Smooth muscle cell (in vitro differentiated cells): ENCODE data around the gene CNOT1. TPM values are rescaled to one million over a fixed set of nuclear protein-coding genes. Genes with fewer than 3 reads are reported as not detected.

Source experiments
- DNase-seq: peaks from one replicate; lab custom pipeline; 2025; ENCODE audit not compliant: unreplicated experiment; lab: John Stamatoyannopoulos, UW
- H2AFZ ChIP-seq: fragments of 200-600 bp; sonication (generic); 2 replicates; pipeline ENCODE4 v1.6.0; 2016; ENCODE audit warnings: antibody characterized with exemption, low read depth, mild to moderate bottlenecking
- H3F3A ChIP-seq: fragments of 200-600 bp; sonication (generic); 2 replicates; pipeline ENCODE4 v1.6.0; 2017; ENCODE audit warnings: antibody characterized with exemption, low read depth
- H3K27ac ChIP-seq: fragments of 200-600 bp; sonication (generic); 2 replicates; pipeline ENCODE4 v1.5.1; 2016; ENCODE audit warnings: low read depth, mild to moderate bottlenecking
- H3K27me3 ChIP-seq: fragments of 200-600 bp; sonication (generic); 2 replicates; pipeline ENCODE4 v1.6.1; 2016; ENCODE audit warnings: low read depth, mild to moderate bottlenecking
- H3K36me3 ChIP-seq: fragments of 200-600 bp; sonication (generic); 2 replicates; pipeline ENCODE4 v1.5.1; 2016; ENCODE audit warnings: low read depth
- H3K4me1 ChIP-seq: fragments of 200-600 bp; sonication (generic); 2 replicates; pipeline ENCODE4 v1.5.1; 2016; ENCODE audit warnings: low read depth
- H3K4me2 ChIP-seq: fragments of 200-600 bp; sonication (generic); 2 replicates; pipeline ENCODE4 v1.6.0; 2016; ENCODE audit warnings: mild to moderate bottlenecking
- H3K4me3 ChIP-seq: fragments of 200-600 bp; sonication (generic); 2 replicates; pipeline ENCODE4 v1.5.1; 2016; ENCODE audit warnings: mild to moderate bottlenecking
- H3K79me2 ChIP-seq: fragments of 200-600 bp; sonication (generic); 2 replicates; pipeline ENCODE4 v1.6.0; 2016; ENCODE audit warnings: low read depth, mild to moderate bottlenecking
- H3K9ac ChIP-seq: fragments of 200-600 bp; sonication (generic); 2 replicates; pipeline ENCODE4 v1.6.0; 2016; ENCODE audit warnings: low read depth
- H3K9me3 ChIP-seq: fragments of 200-600 bp; sonication (generic); replicated peaks from 2 replicates; pipeline ENCODE4 v1.5.1; 2016; ENCODE audit warnings: low read depth
- H4K20me1 ChIP-seq: fragments of 200-600 bp; sonication (generic); 2 replicates; pipeline ENCODE4 v1.6.0; 2016; ENCODE audit warnings: low read depth
- WGBS: methylation state at CpG from one replicate; pipeline ENCODE4 v1.1.7; 2016; ENCODE audit warnings: low lambda C conversion rate; 5-methylcytosine and 5-hydroxymethylcytosine counted together
- polyA plus RNA-seq: library from polyadenylated mRNA; unstranded; fragments of >200 nt; fragmentation: Nextera tagmentation; extraction: Ambion mirVana; gene quantifications from 2 replicates; pipeline ENCODE4 v1.2.1, GENCODE V29; 2016
- total RNA-seq: library from RNA; depleted of rRNA; stranded (reverse); fragments of >200 nt; gene quantifications from 2 replicates; pipeline ENCODE4 v1.2.3, GENCODE V29; 2014
- TF ChIP-seq, protein P1 (sequence below): fragments of 200-600 bp; sonication (generic); IDR thresholded peaks from 2 replicates; pipeline ENCODE4 v1.5.1; 2017; ENCODE audit warnings: borderline replicate concordance, mild to moderate bottlenecking, antibody characterized with exemption; ENCODE audit not compliant: insufficient read depth, poor library complexity, severe bottlenecking

The CNOT1 gene
- total and polyA plus RNA-seq, 2 experiments from 2014 or later = 42.6 to 88.4 TPM

DNA sequence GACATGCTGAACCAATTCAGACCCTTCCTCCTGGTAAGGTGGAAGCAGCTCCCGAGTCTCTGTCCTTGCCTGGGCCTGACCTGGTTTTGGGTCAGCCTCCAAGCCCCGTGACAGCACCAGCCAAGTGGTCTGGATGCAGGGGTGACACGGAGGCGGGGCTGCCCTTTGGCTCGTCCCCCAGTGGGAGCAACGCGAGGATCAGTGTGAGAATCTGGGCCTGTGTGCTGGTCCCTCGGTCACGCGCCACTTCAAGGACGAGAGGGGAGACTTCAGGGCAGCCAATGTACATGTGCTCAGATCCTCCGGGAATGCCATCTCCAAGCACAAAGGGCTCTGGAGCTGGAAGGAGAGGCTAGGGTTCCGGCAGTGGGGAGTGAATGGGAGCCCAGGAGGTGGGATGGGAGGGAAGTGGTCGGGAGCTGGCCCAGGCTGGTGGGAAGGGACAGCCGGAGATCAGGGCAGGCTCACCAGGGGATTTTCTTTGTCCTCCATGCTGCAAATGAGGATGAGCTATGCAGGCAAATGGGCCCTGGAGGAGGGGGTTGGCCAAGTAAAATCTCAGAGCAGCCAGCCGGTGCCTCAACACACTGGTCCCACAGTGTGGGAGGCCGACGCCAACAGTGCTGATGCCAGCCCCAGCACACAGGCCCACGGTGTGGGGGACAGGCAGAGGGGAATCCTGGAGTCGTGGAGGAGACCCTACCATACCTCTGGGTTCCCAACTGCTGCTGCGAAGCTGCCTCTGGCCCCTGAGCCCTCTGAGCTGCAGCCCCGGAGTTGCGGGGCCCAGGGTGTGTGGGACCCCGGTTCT lies 133.9 kb downstream of the CNOT1 start:
- H2AFZ ChIP-seq = no peak overlapping the region
- H3K36me3 ChIP-seq = no peaks in the 10 kb centered on the region
- TF ChIP-seq, protein P1, sequence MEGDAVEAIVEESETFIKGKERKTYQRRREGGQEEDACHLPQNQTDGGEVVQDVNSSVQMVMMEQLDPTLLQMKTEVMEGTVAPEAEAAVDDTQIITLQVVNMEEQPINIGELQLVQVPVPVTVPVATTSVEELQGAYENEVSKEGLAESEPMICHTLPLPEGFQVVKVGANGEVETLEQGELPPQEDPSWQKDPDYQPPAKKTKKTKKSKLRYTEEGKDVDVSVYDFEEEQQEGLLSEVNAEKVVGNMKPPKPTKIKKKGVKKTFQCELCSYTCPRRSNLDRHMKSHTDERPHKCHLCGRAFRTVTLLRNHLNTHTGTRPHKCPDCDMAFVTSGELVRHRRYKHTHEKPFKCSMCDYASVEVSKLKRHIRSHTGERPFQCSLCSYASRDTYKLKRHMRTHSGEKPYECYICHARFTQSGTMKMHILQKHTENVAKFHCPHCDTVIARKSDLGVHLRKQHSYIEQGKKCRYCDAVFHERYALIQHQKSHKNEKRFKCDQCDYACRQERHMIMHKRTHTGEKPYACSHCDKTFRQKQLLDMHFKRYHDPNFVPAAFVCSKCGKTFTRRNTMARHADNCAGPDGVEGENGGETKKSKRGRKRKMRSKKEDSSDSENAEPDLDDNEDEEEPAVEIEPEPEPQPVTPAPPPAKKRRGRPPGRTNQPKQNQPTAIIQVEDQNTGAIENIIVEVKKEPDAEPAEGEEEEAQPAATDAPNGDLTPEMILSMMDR = no peak
- no peak overlapping the region for H3K4me2 ChIP-seq
- DNase-seq = no peak
- H3K9me3 ChIP-seq = no peaks in the 10 kb centered on the region
- H3K27me3 ChIP-seq = no peaks in the 10 kb centered on the region
- no peaks in the 10 kb centered on the region for H3F3A ChIP-seq
- peak overlapping the region; percentile 54 for H3K9ac ChIP-seq
- H4K20me1 ChIP-seq = no peaks in the 10 kb centered on the region
- WGBS = 75% methylated on average over 23 of the region's 24 CpGs
- peaks cover 8% of the 10 kb centered on the region for H3K4me1 ChIP-seq
- no peak overlapping the region for H3K4me3 ChIP-seq
- no peaks in the 10 kb centered on the region for H3K79me2 ChIP-seq
- no peak overlapping the region for H3K27ac ChIP-seq

- H4K20me1 ChIP-seq = no peaks in the 10 kb centered on the region
- no peaks in the 10 kb centered on the region for H3K36me3 ChIP-seq
- H3K79me2 ChIP-seq = no peaks in the 10 kb centered on the region
- no peak overlapping the region for H3K27ac ChIP-seq
- 21% methylated on average over 8 of the region's 8 CpGs for WGBS
- H3K4me3 ChIP-seq = no peak overlapping the region
- no peaks in the 10 kb centered on the region for H3K27me3 ChIP-seq
- peaks cover 8% of the 10 kb centered on the region for H3K4me1 ChIP-seq
- H2AFZ ChIP-seq = no peak overlapping the region
- TF ChIP-seq, protein P1 = peak; percentile 32
- no peak overlapping the region for H3K4me2 ChIP-seq
- no peaks in the 10 kb centered on the region for H3F3A ChIP-seq
- no peaks in the 10 kb centered on the region for H3K9me3 ChIP-seq
- DNase-seq = no peak
- H3K9ac ChIP-seq = peak overlapping the region; percentile 54
Observed at GRCh38 chr16:58494981-58495520, 134.6 kb downstream of the CNOT1 start.

DNA sequence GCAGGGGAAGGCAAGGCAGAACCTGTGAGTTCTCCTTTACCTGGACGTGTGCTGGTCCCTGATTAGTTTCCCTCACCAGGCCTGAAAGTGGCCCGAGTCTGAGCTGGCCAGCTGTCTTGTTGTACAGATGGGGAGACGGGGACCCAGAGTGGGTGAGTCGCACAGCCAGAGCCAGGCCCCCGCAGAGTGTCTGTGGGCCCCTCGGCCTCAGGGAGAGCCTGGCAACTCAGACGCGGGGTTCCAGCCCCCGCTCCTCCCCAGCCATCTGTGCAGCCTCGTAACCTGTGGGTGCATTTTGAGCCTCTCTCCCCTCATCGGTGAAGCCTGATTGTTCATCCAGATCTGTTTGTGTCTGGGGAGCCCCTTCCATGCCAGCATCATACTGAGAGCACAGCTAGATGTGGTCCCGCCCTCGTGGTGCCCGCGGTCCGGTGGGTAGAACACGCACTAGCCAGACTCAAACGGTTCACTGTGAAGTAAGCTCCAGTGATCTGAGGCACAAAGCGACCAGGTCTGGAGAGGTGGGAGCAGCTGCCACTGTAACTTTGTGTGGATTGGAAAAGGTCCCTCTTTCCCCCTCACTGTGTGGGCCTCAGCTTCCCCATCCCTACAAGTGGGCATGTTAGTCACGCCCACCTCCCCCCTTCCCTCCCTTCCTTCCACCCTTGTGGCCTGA lies 135.7 kb downstream of the CNOT1 start:
- Histone ChIP-seq H3K9ac (no peak overlapping the region), H3K27ac (no peak overlapping the region), H3F3A (no peaks in the 10 kb centered on the region), H3K4me1 (peaks cover 8% of the 10 kb centered on the region), H3K9me3 (no peaks in the 10 kb centered on the region), H3K36me3 (no peaks in the 10 kb centered on the region), H3K4me3 (no peak overlapping the region), H3K79me2 (no peaks in the 10 kb centered on the region), H4K20me1 (no peaks in the 10 kb centered on the region), H3K27me3 (no peaks in the 10 kb centered on the region), H2AFZ (no peak overlapping the region), H3K4me2 (no peak overlapping the region)
- DNase-seq = no peak
- WGBS = 90% methylated on average over 20 of the region's 20 CpGs
- TF ChIP-seq, protein P1 = no peak
